Astrocyte of the hippocampus (primary cell): ENCODE results near the gene HCFC1.

ENCODE experiments used
- DNase-seq: peaks from one replicate; pipeline ENCODE4 v3.0.0; 2011; ENCODE audit warnings: low read depth, low spot score

The HCFC1 gene

GRCh38 chrX:153925739-153926551 is 45.7 kb downstream of the HCFC1 start, which contains the start of gene ARHGAP4:
Gene ARHGAP4, minus strand, starts transcription at chrX:153926264. Its CDS starts 62 bp downstream, at chrX:153926202.
- DNase-seq: no peak

- no peak for DNase-seq
These were observed 46.3 kb downstream of the HCFC1 start for GRCh38 chrX:153925387-153925738.

GRCh38 chrX:153924149-153924861 is 47.3 kb downstream of the HCFC1 start:
- DNase-seq: no peak

- peak; percentile 81 for DNase-seq
These were observed 48.4 kb downstream of the HCFC1 start for GRCh38 chrX:153922932-153923857.

- DNase-seq: no peak
These were observed 49.8 kb downstream of the HCFC1 start for GRCh38 chrX:153921511-153922446.

- no peak for DNase-seq
These were observed 50.5 kb downstream of the HCFC1 start for GRCh38 chrX:153921070-153921469.

- DNase-seq: no peak
These were observed 51.1 kb downstream of the HCFC1 start for GRCh38 chrX:153920546-153920945.

GRCh38 chrX:153919281-153919680 is 52.3 kb downstream of the HCFC1 start:
- no peak for DNase-seq

- no peak for DNase-seq
These were observed 53.7 kb downstream of the HCFC1 start for GRCh38 chrX:153917869-153918268.

- no peak for DNase-seq
These were observed 57.9 kb downstream of the HCFC1 start for GRCh38 chrX:153913701-153914100.

- no peak for DNase-seq
These were observed 58.4 kb downstream of the HCFC1 start for GRCh38 chrX:153913211-153913610.

- no peak for DNase-seq
These were observed 59.8 kb downstream of the HCFC1 start for GRCh38 chrX:153911798-153912197.

GRCh38 chrX:153910446-153910845 is 61.2 kb downstream of the HCFC1 start:
- no peak for DNase-seq

- DNase-seq: no peak
These were observed 61.6 kb downstream of the HCFC1 start for GRCh38 chrX:153909980-153910360.

GRCh38 chrX:153909024-153909979 is 62.3 kb downstream of the HCFC1 start:
- DNase-seq: no peak

GRCh38 chrX:153908219-153908860 is 63.3 kb downstream of the HCFC1 start:
- DNase-seq: no peak

- DNase-seq: no peak
These were observed 64.2 kb downstream of the HCFC1 start for GRCh38 chrX:153907456-153907855.

- DNase-seq: no peak
These were observed 65.3 kb downstream of the HCFC1 start for GRCh38 chrX:153906126-153906917.
